ENCODE results near the gene FBXO38.
A peak's percentile ranks its signal among the peaks of the same experiment; 100 is the strongest.

FBXO38 gene

DNA sequence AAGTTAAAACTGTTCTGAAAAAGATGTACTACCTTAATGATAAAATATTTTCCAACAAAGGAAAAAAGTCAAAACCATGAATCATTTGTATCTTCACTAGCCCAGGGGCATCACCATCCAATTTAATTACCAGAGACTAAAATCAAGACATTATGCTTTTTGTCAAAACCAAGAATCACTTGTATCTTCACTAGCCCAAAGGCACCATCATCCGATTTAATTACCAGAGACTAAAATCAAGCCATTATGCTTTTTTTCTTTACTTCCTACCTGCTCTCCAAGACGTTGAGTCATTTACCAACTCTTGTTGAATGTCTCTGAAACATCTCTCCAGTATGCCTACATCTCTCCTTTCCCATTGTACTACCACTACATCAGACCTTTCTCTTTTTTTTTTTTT lies 37.9 kb downstream of the FBXO38 start:
- H3K36me3 ChIP-seq, result peaks cover 96 to 100% (median 98%) of the 10 kb centered on the region in 11 experiments

DNA sequence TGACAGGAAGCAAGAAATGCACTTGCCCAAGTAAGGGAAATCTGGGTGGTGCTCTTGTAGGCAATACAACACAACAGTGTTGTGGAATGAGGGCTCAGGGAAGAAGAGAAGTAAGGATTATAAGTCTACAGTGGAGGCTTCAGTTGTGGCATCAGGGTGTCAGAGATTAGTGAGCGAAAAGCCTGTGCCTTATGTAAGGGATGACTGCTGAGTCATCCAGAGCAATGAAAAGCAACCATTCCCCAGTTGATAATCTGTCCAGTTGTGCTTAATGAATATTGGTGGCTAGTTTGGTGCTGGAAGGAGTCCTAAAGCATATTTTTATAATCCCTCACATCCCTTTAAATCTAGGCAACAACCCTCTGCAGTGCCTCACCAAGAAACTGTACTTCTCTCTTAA lies 42.0 kb downstream of the FBXO38 start:
- H4K20me1 ChIP-seq, result peaks cover 0 to 44% (median 9%) of the 10 kb centered on the region in 11 experiments; a peak in 11 of 22 replicates
- no peaks in the 10 kb centered on the region for H3K27me3 ChIP-seq
- H3K4me1 ChIP-seq, result 0 out of 20 replicates have a peak, but pooled peaks cover 0 to 6% (median 0%) of the 10 kb centered on the region in 10 experiments
- peak overlapping the region in 2 of 11 experiments; percentile 6 to 39; a peak in 1 of 22 replicates for H3K27ac ChIP-seq
- peaks cover 81 to 100% (median 91%) of the 10 kb centered on the region in 11 experiments for H3K36me3 ChIP-seq
- H3K4me3 ChIP-seq, result no peak overlapping the region
- 0 out of 22 replicates have a peak overlapping the region, but pooled peaks of 1 of the 11 experiments have one; percentile 12 for H3K9ac ChIP-seq
- H3K4me2 ChIP-seq, result no peak overlapping the region
- no peak for TF ChIP-seq Cebpa-rat (IDR thresholded peaks at IDR 0.05)
- no peaks in the 10 kb centered on the region for H3K9me3 ChIP-seq (replicated peaks in 1 of 11)

More for the DNA sequence above, 37.9 kb downstream of the FBXO38 start:
- Histone ChIP-seq H3K27ac (no peak overlapping the region), H3K4me3 (no peak overlapping the region), H3K4me1 (0 out of 20 replicates have a peak, but pooled peaks cover 0 to 6% (median 0%) of the 10 kb centered on the region in 10 experiments), H3K9ac (no peak overlapping the region), H3K4me2 (no peak overlapping the region), H3K27me3 (no peaks in the 10 kb centered on the region), H4K20me1 (peaks cover 0 to 41% (median 1%) of the 10 kb centered on the region in 11 experiments; a peak in 5 of 22 replicates), H3K9me3 (replicated peaks in 1 of 11) (no peaks in the 10 kb centered on the region)
- TF ChIP-seq Cebpa-rat (IDR thresholded peaks at IDR 0.05), result no peak

DNA sequence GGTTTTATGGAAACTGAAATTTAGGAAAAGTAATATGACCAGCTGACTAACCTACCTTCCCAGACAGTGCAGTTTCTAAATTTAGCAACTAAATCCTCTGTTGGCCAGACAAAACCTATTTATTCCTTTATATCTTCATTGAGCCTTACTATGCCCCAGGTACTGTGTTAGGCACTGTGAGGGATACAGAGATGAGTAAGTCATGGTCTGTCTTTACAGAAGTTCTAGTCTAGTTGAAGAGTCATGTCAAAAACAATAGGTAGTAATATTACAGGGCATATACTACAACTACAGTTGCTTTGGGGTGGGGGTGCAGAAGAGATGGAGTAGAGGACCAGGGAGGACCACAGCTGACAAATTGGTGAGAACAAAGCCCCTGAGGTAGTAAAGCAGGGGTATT lies 42.8 kb downstream of the FBXO38 start:
- H3K4me2 ChIP-seq, result no peak overlapping the region
- no peaks in the 10 kb centered on the region for H3K27me3 ChIP-seq
- H3K36me3 ChIP-seq, result peaks cover 84 to 100% (median 92%) of the 10 kb centered on the region in 11 experiments
- H4K20me1 ChIP-seq, result peaks cover 0 to 49% (median 8%) of the 10 kb centered on the region in 11 experiments; a peak in 12 of 22 replicates
- H3K4me1 ChIP-seq, result 0 out of 20 replicates have a peak, but pooled peaks cover 0 to 6% (median 0%) of the 10 kb centered on the region in 10 experiments
- H3K9ac ChIP-seq, result no peak overlapping the region
- H3K9me3 ChIP-seq (replicated peaks in 1 of 11), result no peaks in the 10 kb centered on the region
- no peak for TF ChIP-seq Cebpa-rat (IDR thresholded peaks at IDR 0.05)
- H3K4me3 ChIP-seq, result no peak overlapping the region
- no peak overlapping the region for H3K27ac ChIP-seq

DNA sequence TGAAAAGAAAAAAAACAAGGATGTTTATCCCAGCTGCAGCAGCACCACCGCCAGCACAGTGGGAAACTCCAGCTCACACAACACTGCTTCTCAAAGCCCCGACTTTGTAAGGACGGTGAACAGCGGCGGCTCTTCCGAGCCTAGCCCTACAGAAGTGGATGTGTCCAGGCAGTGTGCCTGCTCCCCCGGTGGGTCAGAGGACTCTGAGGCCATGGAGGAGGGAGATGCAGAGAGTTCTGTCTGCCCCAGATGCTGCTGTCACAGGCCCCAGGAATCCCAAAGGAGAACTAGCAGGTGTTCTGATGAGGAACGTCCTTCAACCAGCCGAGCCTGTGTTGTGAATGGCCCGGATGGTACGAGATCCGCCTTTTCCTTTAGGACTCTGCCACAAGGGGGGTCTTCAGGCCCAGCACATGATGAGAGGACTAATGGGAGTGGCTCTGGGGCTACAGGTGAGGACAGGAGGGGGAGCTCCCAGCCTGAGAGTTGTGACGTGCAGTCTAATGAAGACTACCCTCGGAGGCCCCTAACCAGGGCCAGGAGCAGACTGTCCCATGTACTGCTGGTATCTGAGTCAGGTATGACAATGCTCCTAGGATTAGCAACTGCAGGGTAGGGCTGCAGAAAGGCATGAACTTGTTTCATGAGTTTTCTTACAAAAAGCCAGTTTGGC lies 43.7 kb downstream of the FBXO38 start:
- TF ChIP-seq Cebpa-rat (IDR thresholded peaks at IDR 0.05), result no peak
- no peak overlapping the region for H3K4me2 ChIP-seq
- no peaks in the 10 kb centered on the region for H3K27me3 ChIP-seq
- H4K20me1 ChIP-seq, result peaks cover 0 to 58% (median 10%) of the 10 kb centered on the region in 11 experiments; a peak in 12 of 22 replicates
- H3K36me3 ChIP-seq, result peaks cover 82 to 100% (median 92%) of the 10 kb centered on the region in 11 experiments
- H3K27ac ChIP-seq, result no peak overlapping the region
- 0 out of 20 replicates have a peak, but pooled peaks cover 0 to 6% (median 0%) of the 10 kb centered on the region in 10 experiments for H3K4me1 ChIP-seq
- H3K9me3 ChIP-seq (replicated peaks in 1 of 11), result no peaks in the 10 kb centered on the region
- H3K9ac ChIP-seq, result no peak overlapping the region
- H3K4me3 ChIP-seq, result no peak overlapping the region

DNA sequence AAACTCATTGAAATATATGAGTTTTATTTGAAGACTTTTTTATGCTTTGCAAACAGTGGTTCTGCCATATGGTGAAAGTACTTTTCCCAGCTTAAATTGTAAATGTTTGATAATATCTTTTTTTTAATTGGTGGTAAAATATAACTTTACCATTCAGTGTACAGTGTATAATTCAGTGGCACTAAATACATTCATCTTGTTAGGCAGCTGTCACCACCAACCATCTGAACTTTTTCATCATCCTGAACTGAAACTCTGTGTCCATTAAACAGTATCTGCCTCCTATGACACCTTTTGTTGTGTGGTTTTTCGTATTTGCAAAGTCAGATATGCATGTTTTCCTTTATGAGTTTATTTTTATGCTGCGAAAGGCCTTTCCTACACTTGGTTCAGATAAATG lies 45.1 kb downstream of the FBXO38 start:
- Histone ChIP-seq H3K4me1 (0 out of 20 replicates have a peak, but pooled peaks cover 0 to 6% (median 0%) of the 10 kb centered on the region in 10 experiments), H3K36me3 (peaks cover 81 to 100% (median 92%) of the 10 kb centered on the region in 11 experiments), H3K9ac (no peak overlapping the region), H3K27ac (no peak overlapping the region), H3K4me2 (no peak overlapping the region), H3K9me3 (replicated peaks in 1 of 11) (0 out of 22 replicates have a peak, but pooled peaks cover 0 to under 1% (median 0%) of the 10 kb centered on the region in 11 experiments), H3K27me3 (no peaks in the 10 kb centered on the region), H4K20me1 (peaks cover 0 to 60% (median 10%) of the 10 kb centered on the region in 11 experiments; a peak in 12 of 22 replicates), H3K4me3 (no peak overlapping the region)
- no peak for TF ChIP-seq Cebpa-rat (IDR thresholded peaks at IDR 0.05)

DNA sequence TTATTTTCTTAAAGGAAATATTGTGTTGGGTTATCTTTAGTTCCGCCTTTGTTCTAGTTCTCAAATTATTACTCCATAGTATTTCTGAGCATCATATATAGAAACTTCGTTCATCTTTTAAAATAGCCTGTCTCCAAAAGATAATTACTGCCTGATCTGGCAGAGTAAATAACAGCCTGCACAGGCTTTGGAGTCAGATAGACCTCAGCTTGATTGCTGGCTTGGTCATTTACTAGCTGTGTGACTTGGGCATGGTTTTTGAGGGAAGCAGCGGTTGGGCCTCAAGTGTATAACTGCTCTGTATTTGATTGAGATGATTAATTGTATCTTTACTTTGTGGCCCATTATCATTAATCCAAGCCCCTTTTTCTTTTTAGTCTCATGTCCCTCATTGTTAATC lies 50.1 kb downstream of the FBXO38 start:
- Histone ChIP-seq H3K4me3 (no peak overlapping the region), H3K36me3 (peaks cover 78 to 100% (median 91%) of the 10 kb centered on the region in 11 experiments), H4K20me1 (peaks cover 0 to 36% (median 0%) of the 10 kb centered on the region in 11 experiments; a peak in 5 of 22 replicates), H3K27me3 (no peaks in the 10 kb centered on the region), H3K4me1 (no peaks in the 10 kb centered on the region), H3K9me3 (replicated peaks in 1 of 11) (0 out of 22 replicates have a peak, but pooled peaks cover 0 to 3% (median 0%) of the 10 kb centered on the region in 11 experiments), H3K4me2 (no peak overlapping the region), H3K9ac (no peak overlapping the region), H3K27ac (no peak overlapping the region)
- no peak for TF ChIP-seq Cebpa-rat (IDR thresholded peaks at IDR 0.05)

DNA sequence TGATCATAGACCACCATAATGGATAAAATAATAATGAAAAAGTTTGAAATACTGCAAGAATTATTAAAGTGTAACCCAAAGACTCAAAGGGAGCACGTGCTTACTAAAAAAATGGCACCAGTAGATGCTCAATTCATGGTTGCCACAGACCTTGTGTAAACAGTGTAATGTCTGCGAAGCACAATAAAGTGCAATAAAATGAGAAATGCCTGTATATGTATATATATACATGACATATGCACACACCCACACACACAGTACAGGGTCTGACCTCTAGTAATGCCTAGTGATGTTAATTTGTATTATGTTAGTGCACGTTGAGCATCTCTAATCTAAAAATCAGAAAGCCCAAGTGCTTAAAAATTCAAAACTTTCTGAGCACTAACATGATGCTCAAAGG lies 52.3 kb downstream of the FBXO38 start:
- no peaks in the 10 kb centered on the region for H3K27me3 ChIP-seq
- H3K4me1 ChIP-seq, result no peaks in the 10 kb centered on the region
- no peak overlapping the region for H3K9ac ChIP-seq
- 0 out of 22 replicates have a peak, but pooled peaks cover 0 to 3% (median 0%) of the 10 kb centered on the region in 11 experiments for H3K9me3 ChIP-seq (replicated peaks in 1 of 11)
- H4K20me1 ChIP-seq, result peaks cover 0 to 28% (median 0%) of the 10 kb centered on the region in 11 experiments; a peak in 5 of 22 replicates
- no peak for TF ChIP-seq Cebpa-rat (IDR thresholded peaks at IDR 0.05)
- H3K36me3 ChIP-seq, result peaks cover 89 to 100% (median 98%) of the 10 kb centered on the region in 11 experiments
- no peak overlapping the region for H3K4me2 ChIP-seq
- no peak overlapping the region for H3K4me3 ChIP-seq
- no peak overlapping the region for H3K27ac ChIP-seq

DNA sequence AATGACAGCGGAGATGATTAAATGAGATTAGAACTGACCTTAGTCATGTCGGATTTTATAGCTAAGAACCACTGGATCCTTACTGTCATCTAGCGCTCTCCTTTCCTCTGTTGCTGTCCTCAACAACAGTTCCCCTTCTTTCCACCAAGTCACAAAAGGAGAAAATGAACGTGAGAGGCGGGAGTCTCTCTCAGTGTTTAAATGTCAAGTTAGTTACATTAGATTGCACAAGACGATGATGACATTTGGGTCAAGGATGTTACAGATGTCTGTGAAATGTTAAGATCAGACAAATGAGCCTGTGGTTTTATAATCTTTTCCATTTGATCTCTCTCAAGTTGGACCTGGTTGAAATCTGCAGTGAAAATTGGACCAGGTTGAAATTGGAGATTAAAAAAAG lies 53.5 kb downstream of the FBXO38 start:
- Histone ChIP-seq H4K20me1 (peaks cover 0 to 21% (median 0%) of the 10 kb centered on the region in 11 experiments; a peak in 4 of 22 replicates), H3K9me3 (replicated peaks in 1 of 11) (0 out of 22 replicates have a peak, but pooled peaks cover 0 to 3% (median 0%) of the 10 kb centered on the region in 11 experiments), H3K36me3 (peaks cover 93 to 100% (median 99%) of the 10 kb centered on the region in 11 experiments), H3K4me1 (no peaks in the 10 kb centered on the region), H3K4me2 (no peak overlapping the region), H3K4me3 (no peak overlapping the region), H3K9ac (no peak overlapping the region), H3K27me3 (no peaks in the 10 kb centered on the region), H3K27ac (no peak overlapping the region)
- no peak for TF ChIP-seq Cebpa-rat (IDR thresholded peaks at IDR 0.05)

DNA sequence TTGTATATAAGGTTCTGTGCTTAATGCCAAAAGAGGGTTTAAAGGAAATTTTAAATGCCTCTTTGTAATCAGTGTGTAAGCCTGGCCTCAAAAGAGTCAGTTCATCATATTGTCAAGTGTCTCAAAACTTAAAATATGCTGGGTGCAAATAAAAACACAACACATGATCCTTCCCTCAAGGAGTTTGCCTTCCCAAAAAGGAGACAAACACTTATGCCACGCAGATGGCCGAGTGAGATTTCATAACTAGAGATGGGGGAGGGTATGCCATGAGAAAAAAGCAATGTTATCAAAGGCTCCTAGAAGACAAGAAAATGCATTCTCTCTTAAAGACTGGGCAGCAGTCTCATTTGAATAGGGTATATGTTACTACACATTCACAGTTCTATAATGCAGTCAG lies 55.2 kb downstream of the FBXO38 start:
- Histone ChIP-seq H3K36me3 (peaks cover 85 to 98% (median 95%) of the 10 kb centered on the region in 11 experiments), H3K4me2 (no peak overlapping the region)
- TF ChIP-seq Cebpa-rat (IDR thresholded peaks at IDR 0.05), result no peak

More for the DNA sequence above, 55.2 kb downstream of the FBXO38 start:
- Histone ChIP-seq H3K9me3 (replicated peaks in 1 of 11) (0 out of 22 replicates have a peak, but pooled peaks cover 0 to 1% (median 0%) of the 10 kb centered on the region in 11 experiments), H3K4me1 (no peaks in the 10 kb centered on the region), H3K27ac (no peak overlapping the region), H3K9ac (no peak overlapping the region), H3K4me3 (no peak overlapping the region), H3K27me3 (no peaks in the 10 kb centered on the region), H4K20me1 (peaks cover 0 to 11% (median 0%) of the 10 kb centered on the region in 11 experiments; a peak in 4 of 22 replicates)

Data from BLaER1 treated with 17β-estradiol and CSF1 and Interleukin-3, amounts not matched to agents 10 nM and 100 nM (cell line).